Forelimb muscle (tissue), 1 donor: ENCODE data around the gene RBSN. TPM values are rescaled to one million over a fixed set of nuclear protein-coding genes. Genes with fewer than 3 reads are reported as not detected.

ENCODE experiments used
- DNase-seq: peaks from one replicate; pipeline ENCODE4 v3.0.0-alpha.2; 2013; ENCODE audit warnings: low read depth
- polyA plus RNA-seq: library from polyadenylated mRNA; unstranded; fragments of 120-200 nt; gene quantifications from one replicate; pipeline ENCODE4 v1.2.1, GENCODE V29; 2013; ENCODE audit not compliant: insufficient read length

Gene RBSN
- polyA plus RNA-seq, 1 donor: 22.2 TPM

GRCh38 chr3:15060029-15060428 lies 38.9 kb downstream of the RBSN start:
- no peak for DNase-seq

DNA sequence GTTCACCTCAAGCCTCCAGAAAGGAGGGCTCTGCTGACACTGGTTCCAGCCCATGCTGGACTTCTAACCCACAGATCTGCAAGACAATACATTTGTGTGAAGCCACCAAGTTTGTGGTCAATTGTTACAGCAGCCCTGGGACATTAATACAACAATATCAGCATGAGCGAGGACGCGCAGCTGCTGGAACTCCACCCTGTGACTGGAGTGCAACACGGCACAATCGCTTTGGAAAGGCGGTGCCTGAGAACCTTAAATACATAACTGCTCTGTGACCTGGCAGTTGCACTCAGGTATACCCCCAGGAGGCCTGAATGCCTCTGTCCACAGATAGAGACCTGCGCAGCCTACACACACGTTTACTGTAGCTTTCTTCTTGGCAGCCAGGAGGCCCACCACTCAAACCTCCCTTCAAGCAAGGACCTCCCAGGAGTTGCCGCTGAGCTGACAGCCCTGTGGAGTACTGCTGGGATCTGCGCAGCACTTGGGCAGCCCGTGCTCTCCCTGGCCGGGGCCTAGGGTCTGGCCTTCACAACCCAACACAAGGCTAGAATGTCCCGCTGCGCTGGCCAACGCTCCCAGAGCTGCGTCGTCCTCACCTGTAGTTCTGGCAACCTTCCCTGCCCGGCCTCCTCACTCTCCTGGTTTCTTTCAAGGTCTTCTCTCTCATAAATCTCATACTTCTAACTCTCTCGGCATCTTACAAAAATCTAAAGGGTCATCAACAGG lies 42.1 kb downstream of the RBSN start:
- DNase-seq: no peak

DNA sequence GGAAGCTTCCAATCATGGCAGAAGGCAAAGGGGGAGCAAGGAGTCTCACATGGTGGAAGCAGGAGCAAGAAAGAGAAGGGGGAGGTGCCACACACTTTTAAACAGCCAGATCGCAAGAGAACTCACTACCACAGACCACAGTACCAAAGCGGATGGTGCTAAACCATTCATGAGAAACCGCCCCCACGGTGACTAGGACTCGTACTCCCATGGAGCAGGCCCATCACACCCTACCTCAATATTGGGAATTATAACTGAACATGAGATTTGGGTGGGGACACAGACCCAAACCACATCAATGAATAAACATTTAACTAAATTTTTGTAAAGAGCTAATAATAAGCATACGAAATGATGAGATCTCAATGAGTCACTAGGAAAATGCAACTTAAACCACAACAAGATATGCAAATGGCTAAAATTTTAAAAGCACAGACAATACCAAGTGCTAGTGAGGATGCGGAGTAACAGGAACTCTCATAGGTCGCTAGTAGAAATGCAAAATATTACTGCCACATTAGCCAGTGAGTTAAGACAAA lies 43.9 kb downstream of the RBSN start:
- DNase-seq: no peak

DNA sequence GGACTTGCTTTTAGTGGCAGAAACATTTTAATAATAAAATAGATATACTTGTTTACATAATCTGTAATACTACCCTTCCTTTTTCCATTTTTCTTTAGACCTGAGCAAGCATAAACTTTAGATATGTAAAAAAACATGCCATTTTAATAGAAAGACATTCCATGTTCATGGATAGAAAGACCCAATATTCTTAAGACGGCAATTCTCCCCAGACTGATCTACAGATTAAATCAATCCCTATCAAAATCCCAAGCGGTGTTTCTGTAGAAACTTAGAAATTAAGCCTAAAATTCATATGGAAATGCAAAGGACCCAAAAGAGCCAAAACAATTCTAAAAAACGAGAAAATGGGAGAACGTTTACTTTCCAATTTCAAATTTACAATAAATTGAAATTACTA lies 45.4 kb downstream of the RBSN start:
- no peak for DNase-seq

- DNase-seq: no peak
These were observed 46.4 kb downstream of the RBSN start for GRCh38 chr3:15052335-15053242.

DNA sequence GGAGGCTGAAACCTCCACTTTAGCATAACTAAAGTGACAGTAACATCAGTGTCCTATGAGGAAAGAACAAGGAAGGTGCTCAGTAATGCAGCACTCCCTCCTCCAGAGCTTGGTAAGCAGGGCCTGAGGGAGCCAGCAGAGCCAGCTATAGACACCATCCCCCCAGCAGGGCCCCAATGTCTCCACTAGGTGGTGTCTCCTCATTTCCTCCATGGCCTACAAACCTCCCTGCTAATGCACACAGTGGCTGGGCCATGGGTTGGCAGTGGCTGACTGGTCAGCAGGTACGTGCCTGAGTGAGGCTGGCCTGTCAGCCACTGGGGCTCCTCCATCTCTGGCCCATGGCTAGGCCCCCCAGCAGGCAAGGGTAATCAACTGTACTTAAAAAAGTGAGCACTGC lies 47.4 kb downstream of the RBSN start:
- no peak for DNase-seq

DNA sequence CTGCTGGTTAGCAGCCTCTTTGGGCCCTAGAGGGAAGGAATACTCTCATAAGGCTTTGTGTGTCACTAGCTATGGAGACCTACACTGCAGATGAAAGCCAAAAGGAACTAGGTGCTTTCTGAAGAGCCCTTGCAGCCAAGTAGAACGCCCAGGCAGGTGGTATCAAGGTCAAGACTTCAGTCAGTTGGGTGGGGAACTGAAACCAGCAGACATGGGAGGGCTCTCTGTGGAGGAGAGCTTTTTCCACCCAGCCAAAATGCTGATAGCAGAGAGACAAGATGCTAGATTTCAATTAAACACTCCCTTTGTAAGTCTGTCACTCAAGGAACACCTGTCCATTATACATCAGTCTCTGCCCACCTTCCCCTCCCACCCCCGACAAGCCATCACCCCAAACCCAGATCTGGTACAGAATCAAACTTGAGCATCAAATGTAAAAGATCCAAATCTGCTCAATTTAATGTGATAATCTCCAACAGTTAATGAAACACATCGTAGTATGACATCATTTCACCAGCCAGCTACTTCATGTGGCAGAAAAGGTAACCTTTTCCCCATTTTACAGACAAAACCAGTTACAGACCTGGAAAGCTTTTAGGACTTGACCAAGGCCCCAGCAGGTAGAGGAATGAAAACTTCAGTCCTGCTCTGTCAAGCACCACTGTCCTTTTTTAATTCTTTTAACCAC lies 48.4 kb downstream of the RBSN start:
- no peak for DNase-seq

DNA sequence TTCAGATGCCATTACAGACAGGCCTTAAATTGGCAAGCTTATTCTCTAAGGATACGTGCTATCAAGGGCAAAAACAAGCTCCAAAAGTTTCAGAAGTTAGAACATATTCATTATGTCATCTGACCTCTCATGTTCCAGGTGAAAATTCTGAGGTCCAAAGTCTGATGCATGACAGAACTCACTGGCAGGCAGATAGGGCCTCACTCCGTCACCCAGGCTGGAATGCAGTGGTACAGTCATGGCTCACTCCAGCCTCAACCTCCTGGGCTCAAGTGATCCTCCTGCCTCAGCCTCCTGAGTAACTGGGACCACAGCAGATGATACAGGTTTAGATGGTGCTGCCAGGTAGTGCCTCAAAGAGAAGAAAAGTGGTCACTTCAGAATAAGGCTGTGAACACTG lies 49.4 kb downstream of the RBSN start:
- DNase-seq: no peak

GRCh38 chr3:15045667-15046066 lies 53.3 kb downstream of the RBSN start:
- no peak for DNase-seq

- DNase-seq: no peak
These were observed 54.6 kb downstream of the RBSN start for GRCh38 chr3:15044326-15044725.

DNA sequence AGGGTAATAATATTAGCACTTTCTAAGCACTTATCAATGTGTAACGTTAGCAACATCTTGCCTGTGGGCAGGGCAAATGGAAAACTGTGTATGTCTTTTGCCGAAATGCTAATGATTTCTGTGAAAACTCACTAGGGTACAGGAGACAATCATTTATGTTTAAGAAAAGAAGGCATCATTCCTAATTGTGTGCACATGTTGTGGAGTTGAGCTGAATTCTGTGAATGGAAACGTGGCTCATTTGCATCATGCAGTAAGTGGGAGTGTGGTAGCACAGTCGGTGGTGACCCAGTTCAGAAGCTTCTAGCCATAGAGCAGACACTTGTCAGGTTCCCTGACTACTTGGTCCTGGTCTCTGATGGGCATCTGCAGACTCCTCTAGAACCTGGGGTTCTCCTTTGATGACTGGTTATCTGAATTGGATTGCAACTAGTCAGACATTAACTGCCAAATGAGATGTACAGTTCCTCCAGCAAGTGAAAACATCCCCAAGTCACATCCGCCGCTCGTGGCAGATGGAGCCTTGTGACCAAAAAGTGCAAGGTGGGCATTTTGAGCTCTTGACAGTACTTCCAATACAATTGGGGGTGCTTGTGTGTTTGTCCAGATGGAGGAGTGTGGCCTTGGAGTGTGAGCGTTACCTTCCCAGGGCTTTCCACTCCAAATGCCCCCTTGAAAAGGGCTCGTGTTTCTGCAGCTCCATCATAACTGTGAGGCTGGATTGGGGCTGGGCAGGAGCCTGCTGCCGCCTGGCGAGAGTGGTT lies 55.4 kb downstream of the RBSN start:
- DNase-seq: no peak

DNA sequence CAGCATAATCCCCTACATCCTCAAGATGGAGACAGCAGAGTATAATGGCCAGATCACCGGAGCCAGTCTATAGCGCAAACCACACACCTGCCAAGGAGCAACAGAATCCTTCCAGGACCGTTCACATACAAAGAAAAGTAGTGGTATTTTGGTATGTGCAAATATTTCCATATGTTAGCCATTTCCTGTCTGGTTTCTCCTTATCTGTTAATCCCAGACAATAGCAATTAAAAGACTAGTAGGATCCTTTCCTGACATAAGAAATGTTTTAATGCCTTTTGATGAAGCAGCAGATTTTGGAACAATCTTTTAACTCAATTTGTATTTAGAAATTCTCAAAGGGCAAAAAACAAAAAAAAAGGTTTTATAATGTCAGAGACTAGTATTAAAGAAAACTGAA lies 56.0 kb downstream of the RBSN start:
- DNase-seq: no peak

DNA sequence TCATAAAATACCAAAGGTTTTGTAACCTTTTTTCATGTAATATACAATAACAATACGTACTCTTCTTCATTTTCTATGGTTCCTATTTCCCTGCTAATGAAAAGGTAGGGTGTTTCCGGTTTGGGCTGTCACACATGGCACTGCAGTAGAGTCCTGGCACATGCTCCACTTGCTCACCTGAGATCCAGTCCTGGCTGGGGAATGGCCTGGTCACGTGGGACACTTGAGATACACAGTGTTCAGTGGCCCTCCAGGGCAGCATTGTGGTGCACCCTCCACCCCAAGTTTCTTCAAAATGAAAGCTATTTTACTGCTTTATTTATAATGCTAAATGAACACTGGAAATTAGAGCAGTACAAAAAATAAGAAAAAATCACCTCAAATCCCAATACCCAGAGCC lies 57.0 kb downstream of the RBSN start:
- no peak for DNase-seq

DNA sequence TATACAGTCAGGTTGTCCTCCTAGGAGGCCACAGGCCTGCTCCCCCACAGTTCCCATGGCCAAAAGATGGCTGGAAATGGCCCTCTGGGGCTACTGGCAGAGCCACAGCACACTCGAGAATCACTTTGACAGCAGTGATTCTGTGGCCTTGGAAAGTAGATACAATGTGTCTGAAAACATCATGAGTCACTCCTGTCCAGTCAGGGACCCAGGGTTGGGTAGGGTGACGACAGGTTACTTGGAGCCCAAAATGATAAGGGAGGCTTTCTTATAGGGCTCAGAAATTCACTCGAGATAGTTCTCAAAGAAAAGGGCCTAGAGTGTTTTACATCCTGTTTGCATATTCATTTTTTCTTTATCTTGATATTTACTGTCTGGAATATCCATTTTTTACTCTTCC lies 58.1 kb downstream of the RBSN start:
- DNase-seq: no peak

- no peak for DNase-seq
These were observed 60.6 kb downstream of the RBSN start for GRCh38 chr3:15038306-15038705.

GRCh38 chr3:15033103-15033502 lies 65.8 kb downstream of the RBSN start:
- no peak for DNase-seq

- no peak for DNase-seq
These were observed 66.3 kb downstream of the RBSN start for GRCh38 chr3:15032650-15033049.

- no peak for DNase-seq
These were observed 69.3 kb downstream of the RBSN start for GRCh38 chr3:15029625-15030024.

DNA sequence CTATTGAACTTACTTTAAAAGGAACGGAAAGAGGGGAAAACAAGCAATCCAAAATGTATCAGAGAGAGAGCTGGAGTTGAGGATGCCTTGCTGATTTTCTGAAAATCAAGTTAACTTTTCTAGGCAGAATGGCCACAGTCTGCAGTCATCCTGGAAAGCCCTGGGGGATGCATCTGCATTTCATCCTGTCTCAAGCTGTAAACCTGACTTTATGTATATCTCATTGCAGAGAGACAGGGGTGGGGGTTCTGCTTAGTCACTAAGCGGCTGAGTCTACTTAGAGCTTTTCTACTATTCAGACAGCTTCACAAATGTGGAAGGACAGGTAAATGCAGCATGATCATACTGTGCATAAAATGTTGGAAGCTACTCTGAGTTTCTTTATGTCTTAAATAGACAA lies 75.2 kb downstream of the RBSN start:
- no peak for DNase-seq

DNA sequence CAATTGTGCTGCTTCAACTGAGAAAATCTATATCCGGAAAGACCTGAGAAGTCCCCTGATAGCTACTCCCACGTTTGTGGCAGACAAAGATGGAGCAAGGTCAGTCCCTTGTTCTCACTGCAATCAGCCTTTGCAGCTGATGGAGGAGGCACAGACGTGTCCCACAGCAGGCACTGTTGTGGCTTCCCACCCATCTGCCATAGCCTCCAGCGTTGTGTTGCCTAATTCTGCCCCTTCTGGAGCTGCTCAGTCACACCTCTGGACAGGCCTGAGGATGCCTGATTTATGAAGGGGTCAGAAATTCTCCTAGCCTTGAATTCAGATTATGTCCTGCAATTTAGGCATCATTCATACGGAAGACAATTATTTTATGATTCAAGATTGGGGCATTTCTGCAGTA lies 75.7 kb downstream of the RBSN start:
- DNase-seq: no peak
